CD4-positive, alpha-beta T cell treated with Interleukin-6 at 100 ng/mL for 8 hours (primary cell): ENCODE results near the gene IGF2.

Experiments used
- DNase-seq: peaks from one replicate; pipeline ENCODE4 v3.0.0-alpha.2; 2020; ENCODE audit warnings: mixed read lengths, low spot score

Gene IGF2

DNA sequence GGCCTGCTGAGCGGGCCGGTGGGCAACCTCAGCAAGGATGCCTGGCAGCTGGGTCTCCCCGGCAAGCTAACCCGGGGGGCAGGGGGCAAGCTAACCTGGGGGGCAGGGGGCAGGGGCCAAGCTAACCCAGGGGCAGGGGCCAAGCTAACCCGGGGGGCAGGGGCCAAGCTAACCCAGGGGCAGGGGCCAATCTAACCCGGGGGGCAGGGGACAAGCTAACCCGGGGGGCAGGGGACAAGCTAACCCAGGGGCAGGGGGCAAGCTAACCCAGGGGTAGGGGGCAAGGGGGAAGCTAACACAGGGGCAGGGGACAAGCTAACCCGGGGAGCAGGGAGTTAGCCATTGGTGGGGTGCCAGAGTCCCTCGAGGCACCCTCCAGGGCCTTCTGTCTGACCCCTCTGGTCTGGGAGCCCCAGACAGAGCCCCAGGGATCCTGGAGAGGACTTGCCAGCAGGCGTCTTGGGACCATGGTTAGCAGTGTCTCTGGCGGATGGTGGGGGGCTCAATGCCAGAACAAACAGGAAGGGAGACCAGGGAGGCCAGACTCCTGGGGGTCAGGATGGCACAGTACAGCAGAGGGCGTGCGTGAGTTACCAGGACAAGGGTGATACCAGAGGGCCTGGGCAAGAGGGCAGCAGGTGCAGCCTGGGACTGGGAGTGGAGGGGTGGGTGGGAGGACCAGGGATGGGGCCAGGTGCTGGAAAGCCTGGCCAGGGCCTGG, 16.1 kb downstream of the IGF2 start:
- no peak for DNase-seq

- no peak for DNase-seq
These were observed 16.8 kb downstream of the IGF2 start for GRCh38 chr11:2122222-2122906.

- DNase-seq = no peak
These were observed 17.7 kb downstream of the IGF2 start for GRCh38 chr11:2121227-2122130.

GRCh38 chr11:2120359-2121100, 18.7 kb downstream of the IGF2 start:
- no peak for DNase-seq

DNA sequence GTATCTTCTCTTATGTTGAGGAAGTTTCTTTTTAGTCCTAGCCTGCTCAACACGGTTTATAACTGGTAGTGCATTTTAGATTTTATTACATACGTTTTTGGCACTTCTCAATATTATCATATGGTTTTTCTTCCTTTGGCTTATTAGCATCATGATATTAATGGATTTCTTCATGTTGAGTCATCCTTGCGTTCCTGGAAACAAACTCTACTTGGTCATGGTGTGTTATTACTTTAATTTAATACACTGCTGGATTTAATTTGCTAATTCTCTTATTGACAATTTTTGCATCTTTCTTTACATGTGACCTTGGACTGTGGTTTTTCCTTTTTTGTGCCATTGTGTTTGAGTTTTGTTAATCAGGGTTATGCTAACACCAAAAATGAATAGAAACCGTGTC, 20.5 kb downstream of the IGF2 start:
- DNase-seq = no peak

DNA sequence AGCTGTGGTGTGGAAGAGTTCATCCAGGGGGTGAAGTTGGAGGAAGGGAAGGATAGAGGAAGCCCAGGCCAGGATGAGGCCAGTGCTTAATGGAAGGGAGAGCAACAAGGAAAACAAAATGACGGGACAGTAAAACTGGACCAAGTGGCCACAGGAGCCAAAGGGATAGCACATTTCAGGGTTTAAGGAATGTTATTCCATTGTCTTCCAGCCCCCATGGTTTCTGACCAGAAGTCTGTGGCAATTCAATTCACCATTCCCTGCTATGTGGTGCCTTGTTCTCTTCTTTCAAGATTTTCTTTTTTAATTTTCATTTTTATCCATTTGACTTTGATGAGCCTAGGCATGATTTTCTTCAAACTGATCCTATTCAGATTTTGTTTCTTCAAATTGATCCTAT, 22.5 kb downstream of the IGF2 start:
- DNase-seq = no peak

- DNase-seq = no peak
These were observed 23.9 kb downstream of the IGF2 start for GRCh38 chr11:2115308-2115707.

GRCh38 chr11:2114430-2115241, 24.6 kb downstream of the IGF2 start:
- DNase-seq = no peak

GRCh38 chr11:2113776-2114175, 25.4 kb downstream of the IGF2 start:
- no peak for DNase-seq

GRCh38 chr11:2110521-2110920, 28.7 kb downstream of the IGF2 start:
- DNase-seq = no peak

DNA sequence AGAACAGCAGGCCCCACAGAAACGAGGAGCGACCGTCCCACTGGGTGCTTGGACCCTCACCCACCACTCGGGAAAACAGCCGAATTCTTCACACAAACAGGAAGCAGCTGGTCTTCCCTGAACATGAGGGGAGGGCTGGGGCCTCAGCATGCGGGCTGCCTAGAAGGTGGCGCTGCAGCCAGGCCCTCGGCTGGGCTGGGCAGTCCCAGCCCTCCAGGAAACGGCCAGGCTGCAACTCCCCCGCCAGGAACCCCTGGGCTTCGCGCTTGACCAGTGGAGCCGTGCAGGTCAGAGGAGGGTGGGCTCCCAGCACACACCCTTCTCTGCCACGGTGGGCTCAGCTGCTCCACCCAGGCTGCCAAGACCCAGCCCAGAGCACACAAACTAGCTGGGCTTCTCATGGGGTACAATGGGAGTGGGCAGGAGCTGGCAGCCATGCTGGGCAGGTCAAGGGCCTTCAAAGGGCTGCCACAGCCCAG, 29.6 kb downstream of the IGF2 start:
- no peak for DNase-seq

GRCh38 chr11:2108675-2109491, 30.3 kb downstream of the IGF2 start:
- DNase-seq = no peak

GRCh38 chr11:2107941-2108630, 31.1 kb downstream of the IGF2 start:
- DNase-seq = no peak

DNA sequence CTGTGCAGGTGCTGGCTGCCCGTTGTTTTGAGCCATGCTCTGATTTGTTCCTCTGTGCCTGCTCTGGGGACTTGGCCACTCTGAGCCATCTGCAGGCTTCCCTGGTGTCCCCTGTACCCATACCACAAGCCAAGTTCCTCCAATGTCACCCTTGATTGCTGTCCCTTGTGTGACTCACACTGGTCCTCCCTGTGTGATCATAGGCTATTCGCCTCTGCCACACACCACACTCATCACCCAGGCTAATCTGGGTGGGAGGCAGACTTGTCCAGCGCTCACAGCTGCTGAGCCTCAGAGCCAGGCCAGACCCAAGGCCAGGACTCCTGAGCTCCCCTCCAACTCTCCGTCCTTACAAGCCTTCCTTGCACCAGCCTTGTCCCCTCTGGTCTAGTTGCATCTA, 31.7 kb downstream of the IGF2 start:
- no peak for DNase-seq

- no peak for DNase-seq
These were observed 32.5 kb downstream of the IGF2 start for GRCh38 chr11:2106583-2107209.

GRCh38 chr11:2105511-2105910, 33.7 kb downstream of the IGF2 start:
- no peak for DNase-seq

DNA sequence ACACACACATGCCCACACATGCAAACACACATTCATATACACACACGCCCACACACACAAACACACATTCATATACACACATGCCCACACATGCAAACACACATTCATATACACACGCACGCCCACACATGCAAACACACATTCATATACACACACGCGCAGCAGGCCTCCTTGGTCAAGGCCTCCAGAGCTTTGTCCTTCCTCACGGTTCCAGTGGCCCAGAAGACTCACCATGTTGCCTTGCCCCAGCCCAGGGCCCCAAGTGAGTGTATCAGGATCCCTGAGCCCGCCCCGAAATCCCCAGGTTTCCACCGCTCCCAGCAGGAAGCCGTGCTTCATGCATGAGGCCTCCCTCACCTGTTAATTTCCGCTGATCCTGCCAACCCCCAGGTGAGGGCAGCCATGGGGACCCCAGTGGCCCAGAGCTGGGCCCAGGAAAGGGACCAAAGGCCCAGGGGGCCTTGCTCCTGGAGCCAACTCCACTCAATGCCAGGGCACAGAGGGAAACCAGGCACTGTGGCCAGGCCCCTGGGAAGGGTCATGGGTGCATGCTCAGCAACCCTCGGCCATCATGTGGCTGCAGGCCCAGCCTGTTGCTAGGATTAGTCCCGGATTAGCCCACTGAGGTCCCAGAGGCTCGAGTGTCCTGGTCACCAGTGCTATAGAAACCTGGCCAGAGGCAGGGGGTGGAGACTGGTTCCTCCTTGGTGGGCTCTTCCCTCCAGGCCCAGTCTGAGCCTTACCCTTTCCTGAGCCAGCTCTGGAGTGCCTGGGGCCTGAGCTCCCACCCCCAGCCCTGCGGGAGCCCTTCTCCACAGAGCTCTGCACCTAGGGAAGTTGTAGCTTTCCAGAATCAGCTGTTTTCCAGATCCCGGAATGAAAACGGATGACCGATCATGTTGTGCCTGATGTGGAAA, 34.4 kb downstream of the IGF2 start:
- no peak for DNase-seq
